Measurements from ENCODE around the gene RAB3D.
"Not testable (repeated sequence)": the region's sequence is repeated elsewhere in the genome, so short reads cannot be mapped to it uniquely, and the experiment has no call there.

Gene RAB3D

GRCh38 chr19:11365557-11366117 is 26.2 kb upstream of the RAB3D start:
- DNase-seq = no peak

- no peak for DNase-seq
Measured at GRCh38 chr19:11364935-11365334, 25.5 kb upstream of the RAB3D start.

- DNase-seq = no peak
Measured at GRCh38 chr19:11364296-11364904, 24.9 kb upstream of the RAB3D start.

GRCh38 chr19:11363881-11364280 is 24.4 kb upstream of the RAB3D start:
- DNase-seq = no peak

- no peak for DNase-seq
Measured at GRCh38 chr19:11361771-11362731, 22.6 kb upstream of the RAB3D start.

- no peak for DNase-seq
Measured at GRCh38 chr19:11361037-11361770, 21.7 kb upstream of the RAB3D start.

- no peak for DNase-seq
Measured at GRCh38 chr19:11359421-11359820, 20.0 kb upstream of the RAB3D start.

- no peak for DNase-seq
Measured at GRCh38 chr19:11356676-11357550, 17.5 kb upstream of the RAB3D start.

GRCh38 chr19:11356074-11356397 is 16.6 kb upstream of the RAB3D start:
- no peak for DNase-seq

GRCh38 chr19:11355160-11356073 is 16.0 kb upstream of the RAB3D start, which contains the start of gene PLPPR2:
Gene PLPPR2, plus strand, starts transcription at chr19:11355432. Its CDS starts 2,242 bp downstream, at chr19:11357674.
- peak; percentile 48 to 78 (median 64) for DNase-seq

GRCh38 chr19:11354102-11354501 is 14.6 kb upstream of the RAB3D start:
- not testable (repeated sequence) for DNase-seq

- DNase-seq = no peak
Measured at GRCh38 chr19:11349171-11349570, 9.7 kb upstream of the RAB3D start.

- no peak for DNase-seq
Measured at GRCh38 chr19:11347546-11348039, 8.1 kb upstream of the RAB3D start.

- DNase-seq = peak; percentile 90 to 97 (median 94)
Measured at GRCh38 chr19:11346104-11346940, 6.9 kb upstream of the RAB3D start, which contains the start of the genes CCDC159 and TMEM205. Gene CCDC159, plus strand, starts transcription at chr19:11346519. Its CDS starts 88 bp downstream, at chr19:11346607. Gene TMEM205, minus strand, starts transcription at chr19:11346268. Its CDS starts 649 bp downstream, at chr19:11345619.

- no peak for DNase-seq
Measured at GRCh38 chr19:11345122-11345803, 5.8 kb upstream of the RAB3D start.

GRCh38 chr19:11342429-11342828 is 3.0 kb upstream of the RAB3D start:
- no peak for DNase-seq

GRCh38 chr19:11340099-11340467 is 626 bp upstream of the RAB3D start:
- not testable (repeated sequence) for DNase-seq

GRCh38 chr19:11338569-11339253 is 746 bp downstream of the RAB3D start:
- DNase-seq = no peak
